ENCODE results near the gene PNO1.

DNA sequence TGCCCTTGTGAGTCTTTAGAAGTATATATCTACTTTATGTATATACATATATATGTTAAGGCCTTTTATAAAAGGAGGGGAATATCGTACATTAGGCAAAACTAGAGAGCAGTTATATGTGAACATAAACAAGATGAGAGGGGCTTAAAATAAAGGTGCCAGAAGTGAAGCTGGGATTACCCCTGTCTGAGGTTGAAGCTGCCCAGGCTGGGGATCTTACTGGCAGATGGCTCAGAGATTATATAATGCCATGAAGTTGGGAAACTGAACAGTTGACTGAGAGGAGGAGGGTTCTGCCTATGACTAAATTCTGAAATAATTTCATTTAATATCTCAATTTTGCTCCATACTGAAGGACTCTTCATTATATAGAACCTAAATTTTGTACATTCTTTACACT, 6.0 kb downstream of the PNO1 start:
- TF ChIP-seq, protein P1, sequence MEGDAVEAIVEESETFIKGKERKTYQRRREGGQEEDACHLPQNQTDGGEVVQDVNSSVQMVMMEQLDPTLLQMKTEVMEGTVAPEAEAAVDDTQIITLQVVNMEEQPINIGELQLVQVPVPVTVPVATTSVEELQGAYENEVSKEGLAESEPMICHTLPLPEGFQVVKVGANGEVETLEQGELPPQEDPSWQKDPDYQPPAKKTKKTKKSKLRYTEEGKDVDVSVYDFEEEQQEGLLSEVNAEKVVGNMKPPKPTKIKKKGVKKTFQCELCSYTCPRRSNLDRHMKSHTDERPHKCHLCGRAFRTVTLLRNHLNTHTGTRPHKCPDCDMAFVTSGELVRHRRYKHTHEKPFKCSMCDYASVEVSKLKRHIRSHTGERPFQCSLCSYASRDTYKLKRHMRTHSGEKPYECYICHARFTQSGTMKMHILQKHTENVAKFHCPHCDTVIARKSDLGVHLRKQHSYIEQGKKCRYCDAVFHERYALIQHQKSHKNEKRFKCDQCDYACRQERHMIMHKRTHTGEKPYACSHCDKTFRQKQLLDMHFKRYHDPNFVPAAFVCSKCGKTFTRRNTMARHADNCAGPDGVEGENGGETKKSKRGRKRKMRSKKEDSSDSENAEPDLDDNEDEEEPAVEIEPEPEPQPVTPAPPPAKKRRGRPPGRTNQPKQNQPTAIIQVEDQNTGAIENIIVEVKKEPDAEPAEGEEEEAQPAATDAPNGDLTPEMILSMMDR (optimal IDR thresholded peaks at IDR 0.05 in 1 of 3, IDR thresholded peaks at IDR 0.05 in 1 of 3, conservative IDR thresholded peaks at IDR 0.05 in 1 of 3; ENCODE audit: extremely low read depth in 1 of 3, insufficient read depth in 2 of 3, low read length in 3 of 3): no peak
- TF ChIP-seq EZH2 (IDR thresholded peaks at IDR 0.05; ENCODE audit: low read length): no peak
